GM13976 (cell line): Measurements from ENCODE around the gene SLK.

ENCODE experiments used
- DNase-seq: peaks from one replicate; pipeline ENCODE4 v3.0.0; 2012; ENCODE audit warnings: low spot score
- in situ Hi-C: fragments of 300-500 bp; cut with MboI; formaldehyde crosslinking; loops from one replicate; pipeline ENCODE4 v1.12.0; 2022; ENCODE audit warnings: low sequenced_read_pairs, mixed read lengths, inconsistent platforms; ENCODE audit not compliant: unreplicated experiment
- TF ChIP-seq, protein P1 (sequence below): IDR thresholded peaks from 2 replicates; pipeline ENCODE4 v1.5.1; 2012; ENCODE audit warnings: borderline replicate concordance, mild to moderate bottlenecking; ENCODE audit not compliant: insufficient read depth; ENCODE audit errors: extremely low read depth, missing control alignments, control extremely low read depth

The SLK gene

DNA sequence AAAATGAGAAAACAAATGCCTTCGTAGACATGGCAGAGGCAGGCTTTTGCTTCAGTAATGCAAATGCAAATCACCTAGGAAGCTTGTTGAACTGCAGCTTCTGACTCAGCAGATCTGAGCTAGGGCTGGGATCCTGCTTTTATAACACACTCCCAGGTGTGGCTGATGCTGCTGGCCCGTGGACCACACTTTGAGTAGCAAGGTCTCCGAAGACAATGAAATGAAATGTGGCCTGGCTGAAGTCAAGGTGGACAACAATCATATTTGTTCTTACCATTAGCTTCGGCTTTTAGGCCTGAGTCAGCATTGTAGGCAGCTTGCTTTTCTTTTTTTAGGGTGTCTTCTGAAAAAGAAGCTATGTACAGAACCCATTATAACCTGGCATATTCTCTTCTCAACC is 92.4 kb downstream of the SLK start:
- TF ChIP-seq, protein P1, sequence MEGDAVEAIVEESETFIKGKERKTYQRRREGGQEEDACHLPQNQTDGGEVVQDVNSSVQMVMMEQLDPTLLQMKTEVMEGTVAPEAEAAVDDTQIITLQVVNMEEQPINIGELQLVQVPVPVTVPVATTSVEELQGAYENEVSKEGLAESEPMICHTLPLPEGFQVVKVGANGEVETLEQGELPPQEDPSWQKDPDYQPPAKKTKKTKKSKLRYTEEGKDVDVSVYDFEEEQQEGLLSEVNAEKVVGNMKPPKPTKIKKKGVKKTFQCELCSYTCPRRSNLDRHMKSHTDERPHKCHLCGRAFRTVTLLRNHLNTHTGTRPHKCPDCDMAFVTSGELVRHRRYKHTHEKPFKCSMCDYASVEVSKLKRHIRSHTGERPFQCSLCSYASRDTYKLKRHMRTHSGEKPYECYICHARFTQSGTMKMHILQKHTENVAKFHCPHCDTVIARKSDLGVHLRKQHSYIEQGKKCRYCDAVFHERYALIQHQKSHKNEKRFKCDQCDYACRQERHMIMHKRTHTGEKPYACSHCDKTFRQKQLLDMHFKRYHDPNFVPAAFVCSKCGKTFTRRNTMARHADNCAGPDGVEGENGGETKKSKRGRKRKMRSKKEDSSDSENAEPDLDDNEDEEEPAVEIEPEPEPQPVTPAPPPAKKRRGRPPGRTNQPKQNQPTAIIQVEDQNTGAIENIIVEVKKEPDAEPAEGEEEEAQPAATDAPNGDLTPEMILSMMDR = no peak
- in situ Hi-C loops = no loop called here
- no peak for DNase-seq

DNA sequence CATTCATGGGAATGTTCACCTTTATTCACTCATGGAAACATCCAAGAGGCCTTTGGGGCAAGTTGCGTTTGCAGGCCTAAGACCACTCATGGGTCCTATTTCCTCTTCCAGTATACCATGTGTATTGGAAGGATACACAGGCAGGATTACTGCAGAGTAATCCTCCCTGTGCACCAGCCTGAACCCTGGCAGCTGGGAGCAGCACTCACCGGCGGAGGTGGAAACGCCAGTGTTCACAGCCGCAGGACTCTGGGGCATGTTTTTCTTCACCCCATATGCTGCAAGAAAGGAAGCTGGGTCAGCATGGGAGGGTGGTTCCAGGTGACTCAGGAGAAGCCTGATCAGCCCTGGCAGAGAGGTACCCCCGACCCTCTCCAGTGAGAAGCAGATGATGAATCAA is 94.3 kb downstream of the SLK start:
- TF ChIP-seq, protein P1 = no peak
- no peak for DNase-seq
- in situ Hi-C loops = no loop called here

DNA sequence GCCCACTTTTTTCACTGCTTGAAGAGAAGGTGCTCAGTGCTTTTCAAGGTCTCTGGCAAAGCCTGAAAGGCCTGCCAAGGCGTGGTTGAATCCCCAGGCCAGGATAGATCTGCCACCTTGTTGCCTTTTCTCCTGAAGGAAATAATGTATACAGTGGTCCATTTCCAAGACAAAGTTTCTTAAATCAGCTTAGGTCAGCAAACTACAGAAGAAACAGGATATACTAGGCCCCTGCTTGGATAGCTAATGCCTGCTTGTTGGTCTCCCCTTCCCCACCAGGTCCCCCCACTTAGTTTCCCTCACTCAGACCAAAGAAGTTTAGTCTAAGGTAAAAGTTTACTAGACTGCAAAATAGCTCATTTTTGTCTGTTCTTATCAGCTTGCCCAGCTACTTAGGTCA is 98.8 kb downstream of the SLK start:
- TF ChIP-seq, protein P1 = no peak
- in situ Hi-C loops = no loop called here
- no peak for DNase-seq

DNA sequence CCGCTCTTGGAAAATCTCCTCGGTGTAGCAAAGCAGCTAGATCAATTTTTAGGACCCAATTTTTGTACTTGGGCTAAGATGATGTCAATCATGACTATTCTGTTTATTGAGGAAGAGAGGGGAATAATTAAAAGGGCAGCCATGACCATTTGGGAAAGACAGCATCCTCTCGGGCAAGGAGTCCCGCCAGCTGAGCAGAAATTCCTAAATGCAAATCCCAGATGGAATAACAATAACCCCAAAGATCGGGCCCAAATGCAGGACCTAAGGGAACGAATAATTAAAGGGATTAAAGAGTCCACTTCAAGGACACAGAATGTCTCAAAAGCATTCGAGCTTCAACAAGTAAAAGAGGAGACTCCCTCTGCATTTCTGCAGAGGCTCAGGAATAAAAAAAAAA is 100.0 kb downstream of the SLK start:
- no peak for DNase-seq
- in situ Hi-C loops = no loop called here
- TF ChIP-seq, protein P1 = no peak

DNA sequence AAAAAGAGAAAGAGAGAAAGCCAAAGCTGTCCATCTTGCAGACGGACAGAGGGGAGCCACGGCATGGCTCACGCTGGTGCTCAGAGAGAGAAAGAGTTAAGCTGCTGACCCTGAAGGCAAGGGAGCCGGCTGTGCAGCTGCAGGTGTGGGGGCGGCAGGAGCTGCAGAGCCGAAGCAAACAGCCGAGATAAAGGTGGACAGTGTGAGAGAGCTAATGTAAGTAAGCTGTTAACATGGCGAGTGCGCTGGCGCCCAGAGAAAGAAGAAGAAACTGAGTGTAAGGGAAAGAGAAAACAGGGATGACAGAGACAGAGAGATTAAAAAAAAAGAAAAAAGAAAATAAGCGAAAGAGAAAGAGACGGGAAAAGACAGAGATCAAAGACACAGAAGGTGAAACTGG is 100.6 kb downstream of the SLK start:
- TF ChIP-seq, protein P1 = no peak
- DNase-seq = no peak
- in situ Hi-C loops = no loop called here

DNA sequence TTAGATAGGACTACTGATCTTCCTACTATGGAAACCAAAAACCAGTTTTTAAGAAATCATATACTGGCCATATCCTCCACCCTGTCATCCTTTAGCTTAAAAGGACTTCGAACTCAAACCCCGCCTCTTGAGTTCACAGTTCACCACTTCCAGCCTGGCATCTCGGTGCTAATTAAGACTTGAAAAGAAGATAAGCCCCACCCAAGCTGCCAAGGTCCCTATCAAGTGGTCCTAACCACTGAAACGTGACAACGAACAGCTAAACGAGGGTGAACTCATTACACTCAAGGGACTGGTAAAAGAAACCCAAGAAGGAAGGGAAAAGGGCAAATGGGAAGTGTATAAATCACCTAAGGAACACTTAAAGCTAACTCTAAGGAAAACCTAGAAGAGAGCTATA is 102.7 kb downstream of the SLK start:
- in situ Hi-C loops = no loop called here
- TF ChIP-seq, protein P1 = no peak
- DNase-seq = no peak

DNA sequence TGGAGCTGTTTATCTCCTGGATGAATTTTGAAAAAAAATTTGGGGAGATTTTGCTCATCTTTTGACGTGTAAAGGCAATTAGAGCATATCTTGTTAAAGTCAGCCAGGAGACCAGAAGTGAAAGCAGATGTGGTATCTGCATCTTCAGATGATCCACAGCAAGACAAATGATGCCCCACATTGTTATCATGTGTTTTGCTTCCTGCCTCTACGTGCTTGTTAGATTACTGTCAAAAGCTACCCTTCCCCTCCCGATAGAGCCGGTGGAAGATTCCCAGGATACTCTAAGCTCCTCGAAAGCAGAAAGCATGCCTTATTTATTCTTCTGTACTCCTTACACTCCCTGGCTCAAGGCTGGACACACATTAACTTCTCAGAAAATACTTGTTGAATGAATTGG is 105.8 kb downstream of the SLK start:
- no peak for DNase-seq
- TF ChIP-seq, protein P1 = no peak
- in situ Hi-C loops = no loop called here
